GM12878 (cell line): ENCODE measurements around the gene SLC26A11. TPM values are rescaled to one million over a fixed set of nuclear protein-coding genes. Genes with fewer than 3 reads are reported as not detected.

Experiments used
- ATAC-seq: fragments of 200-7000 bp; cut with Tn5 transposase; 3 replicates; pipeline ENCODE4 v1.9.1; 2020; ENCODE audit warnings: mild to moderate bottlenecking, moderate library complexity
- BruUV-seq: library from RNA; stranded (reverse); fragments of 400-500 nt; replicated peaks from 2 replicates; lab custom pipeline; 2021; lab: Mats Ljungman, UMichigan
- CTCF ChIA-PET: fragments of 300-600 bp; sonication (Branson Sonifier 250); formaldehyde crosslinking; extraction: SDS; loops from one replicate; lab custom pipeline; 2021; ENCODE audit warnings: inconsistent platforms; lab: Yijun Ruan, JAX
- POLR2A ChIA-PET: fragments of 350-600 bp; formaldehyde crosslinking; extraction: SDS; loops from one replicate; lab custom pipeline; 2021; ENCODE audit warnings: inconsistent platforms; lab: Charles Lee
- RAD21 ChIA-PET: fragments of 300-600 bp; sonication (Branson Sonifier 250); formaldehyde crosslinking; loops from one replicate; lab custom pipeline; 2023; ENCODE audit warnings: antibody characterized with exemption; ENCODE audit not compliant: unreplicated experiment; lab: Charles Lee
- SMC1A ChIA-PET: fragments of 300-600 bp; sonication (Branson Sonifier 250); formaldehyde crosslinking; loops from one replicate; lab custom pipeline; 2023; ENCODE audit not compliant: unreplicated experiment, uncharacterized antibody; lab: Charles Lee
- DNase-seq: peaks from one replicate; pipeline ENCODE4 v3.0.0-alpha.2; 2011; ENCODE audit warnings: low read depth, low spot score
- FAIRE-seq: peaks from 3 replicates; lab custom pipeline; 2011; peaks lifted over from hg19 to GRCh38; lab: Jason Lieb, UNC
- H2AFZ ChIP-seq: 2 replicates; pipeline ENCODE4 v1.6.0; 2011; ENCODE audit warnings: low read depth, low read length, control low read depth; ENCODE audit not compliant: control insufficient read depth
- H3K27ac ChIP-seq: 2 replicates; pipeline ENCODE4 v1.5.1; 2011; ENCODE audit warnings: control low read depth; ENCODE audit not compliant: control insufficient read depth, insufficient read depth
- H3K27me3 ChIP-seq, 2 experiments: replicated peaks in 1 of 2; 2 replicates each; pipeline versions ENCODE4 v1.6.0 to v1.6.1; 2011; ENCODE audit warnings: low read length in 1 of 2; ENCODE audit not compliant: control insufficient read depth in 2 of 2, insufficient read depth in 2 of 2
- H3K36me3 ChIP-seq, 2 experiments: 2 replicates each; pipeline ENCODE4 v1.5.1; 2011; ENCODE audit warnings: low read length in 1 of 2; ENCODE audit not compliant: control insufficient read depth in 2 of 2, insufficient read depth in 2 of 2
- H3K4me1 ChIP-seq: 2 replicates; pipeline ENCODE4 v1.6.1; 2011; ENCODE audit warnings: mild to moderate bottlenecking, low read length, moderate library complexity, mixed read lengths; ENCODE audit not compliant: control insufficient read depth, insufficient read depth
- H3K4me2 ChIP-seq: 2 replicates; pipeline ENCODE4 v1.6.0; 2011; ENCODE audit warnings: control low read depth; ENCODE audit not compliant: control insufficient read depth, insufficient read depth
- H3K4me3 ChIP-seq: fragments of 200-600 bp; sonication (generic); 2 replicates; pipeline ENCODE4 v1.5.1; 2016
- H3K79me2 ChIP-seq: 2 replicates; pipeline ENCODE4 v1.6.0; 2011; ENCODE audit warnings: low read length; ENCODE audit not compliant: control insufficient read depth, insufficient read depth
- H3K9ac ChIP-seq: 2 replicates; pipeline ENCODE4 v1.8.0; 2011; ENCODE audit warnings: low read length, control low read depth, mixed read lengths; ENCODE audit not compliant: control insufficient read depth, insufficient read depth
- H3K9me3 ChIP-seq: replicated peaks from 3 replicates; pipeline ENCODE4 v1.5.1; 2011; ENCODE audit warnings: mild to moderate bottlenecking, low read length; ENCODE audit not compliant: control insufficient read depth, insufficient read depth
- H4K20me1 ChIP-seq: 2 replicates; pipeline ENCODE4 v1.6.0; 2011; ENCODE audit not compliant: control insufficient read depth, insufficient read depth
- DPF2 ChIP-seq: fragments of 450-650 bp; IDR thresholded peaks from 2 replicates; pipeline ENCODE4 v1.6.1; 2017; ENCODE audit warnings: mild to moderate bottlenecking
- GATAD2B ChIP-seq: fragments of 450-650 bp; conservative IDR thresholded peaks from 2 replicates; pipeline ENCODE4 v1.6.1; 2017; ENCODE audit warnings: low read depth, mild to moderate bottlenecking, moderate library complexity
- JUNB ChIP-seq: IDR thresholded peaks from 2 replicates; pipeline ENCODE4 v1.6.1; 2016; ENCODE audit warnings: antibody characterized with exemption, mild to moderate bottlenecking
- KLF5 ChIP-seq: fragments of 450-650 bp; IDR thresholded peaks from 2 replicates; pipeline ENCODE4 v1.6.1; 2014; ENCODE audit warnings: mild to moderate bottlenecking; ENCODE audit not compliant: partially characterized antibody
- LARP7 ChIP-seq: fragments of 450-650 bp; IDR thresholded peaks from 2 replicates; pipeline ENCODE4 v1.6.1; 2017; ENCODE audit warnings: mild to moderate bottlenecking
- MTA2 ChIP-seq: fragments of 450-650 bp; IDR thresholded peaks from 2 replicates; pipeline ENCODE4 v1.6.1; 2016; ENCODE audit warnings: low read depth, mild to moderate bottlenecking, moderate library complexity
- MXI1 ChIP-seq: fragments of 150-350 bp; IDR thresholded peaks from 2 replicates; pipeline ENCODE4 v1.6.1; 2011; ENCODE audit warnings: low read depth, mild to moderate bottlenecking, inconsistent platforms, low read length, improper control_type of control experiment
- MYC ChIP-seq: IDR thresholded peaks from 2 replicates; pipeline ENCODE4 v1.6.1; 2011; ENCODE audit warnings: mild to moderate bottlenecking, low read length, moderate library complexity, inconsistent platforms; ENCODE audit not compliant: insufficient read depth, insufficient replicate concordance, insufficient read length, severe bottlenecking
- NBN ChIP-seq: fragments of 450-650 bp; IDR thresholded peaks from 2 replicates; pipeline ENCODE4 v1.6.1; 2016
- NRF1 ChIP-seq: conservative IDR thresholded peaks from 2 replicates; pipeline ENCODE4 v1.6.1; 2011; ENCODE audit warnings: mild to moderate bottlenecking, low read depth, low read length, improper control_type of control experiment
- POLR2AphosphoS2 ChIP-seq: IDR thresholded peaks from 2 replicates; pipeline ENCODE4 v1.6.1; 2011; ENCODE audit warnings: low read depth, mild to moderate bottlenecking, low read length, improper control_type of control experiment, moderate library complexity
- RB1 ChIP-seq: fragments of 450-650 bp; formaldehyde crosslinking; IDR thresholded peaks from 2 replicates; pipeline ENCODE4 v1.6.1; 2017; ENCODE audit warnings: mild to moderate bottlenecking, borderline replicate concordance
- RELA ChIP-seq: fragments of 450-650 bp; IDR thresholded peaks from 2 replicates; pipeline ENCODE4 v1.8.0; 2014; ENCODE audit warnings: borderline replicate concordance; ENCODE audit not compliant: partially characterized antibody
- ZNF207 ChIP-seq: fragments of 450-650 bp; IDR thresholded peaks from 2 replicates; pipeline ENCODE4 v1.6.1; 2014; ENCODE audit warnings: antibody characterized with exemption, mild to moderate bottlenecking, borderline replicate concordance
- ZSCAN29 ChIP-seq: fragments of 450-650 bp; IDR thresholded peaks from 2 replicates; pipeline ENCODE4 v1.6.1; 2017; ENCODE audit warnings: mild to moderate bottlenecking, moderate library complexity
- WGBS: methylation state at CpG from one replicate; pipeline ENCODE4 v1.1.6; 2016; ENCODE audit warnings: low lambda C conversion rate; ENCODE audit not compliant: insufficient replicate concordance, insufficient coverage; ENCODE audit errors: missing lambda C conversion rate; 5-methylcytosine and 5-hydroxymethylcytosine counted together
- in situ Hi-C: fragments of 300-500 bp; cut with MboI; formaldehyde crosslinking; loops from 9 replicates; pipeline ENCODE4 v1.14.3; 2018; ENCODE audit warnings: mixed read lengths
- intact Hi-C: fragments of 100-400 bp; cut with micrococcal nuclease; formaldehyde crosslinking; loops from one replicate; pipeline ENCODE4 v1.14.2; 2022; ENCODE audit not compliant: unreplicated experiment
- polyA plus RNA-seq, 11 experiments: library from polyadenylated mRNA; depleted of rRNA in 4 of 11; unstranded in 6 of 11; stranded (reverse) in 5 of 11; fragments of >200 nt; fragmentation: Nextera tagmentation in 4 of 11; fragmentation: Illumina TruSeq in 1 of 11; extraction: Ambion mirVana in 4 of 11; extraction: Trizol in 1 of 11; gene quantifications; 1 replicate in 1 of 11; 2 replicates in 10 of 11; pipeline versions ENCODE4 v1.2.1 to v1.2.3, GENCODE V29; 2011 to 2016; ENCODE audit warnings: inconsistent platforms in 2 of 11, missing spikeins in 2 of 11, low read depth in 1 of 11
- total RNA-seq, 4 experiments: library from RNA; depleted of rRNA in 3 of 4; stranded (reverse); fragments of >200 nt in 3 of 4; fragmentation: Illumina TruSeq in 1 of 4; extraction: Trizol in 1 of 4; gene quantifications; 2 replicates each; pipeline versions ENCODE4 v1.2.1 to v1.2.3, GENCODE V29; 2013 to 2021
- TF ChIP-seq, protein P1 (sequence below): IDR thresholded peaks from 2 replicates; pipeline ENCODE4 v1.6.1; 2012; ENCODE audit warnings: mild to moderate bottlenecking, low read depth, low read length
- TF ChIP-seq, protein P2 (sequence below): IDR thresholded peaks from 2 replicates; pipeline ENCODE4 v1.6.1; 2012; ENCODE audit warnings: improper control_type of control experiment, low read depth, low read length; ENCODE audit not compliant: insufficient replicate concordance

SLC26A11 gene
- total and polyA plus RNA-seq, 10 of the 15 experiments (the other 5 are each of a cell fraction or from before 2014, with no cell fraction given): 0.05 to 4.1 (median 1.2) TPM; not detected in 1

DNA sequence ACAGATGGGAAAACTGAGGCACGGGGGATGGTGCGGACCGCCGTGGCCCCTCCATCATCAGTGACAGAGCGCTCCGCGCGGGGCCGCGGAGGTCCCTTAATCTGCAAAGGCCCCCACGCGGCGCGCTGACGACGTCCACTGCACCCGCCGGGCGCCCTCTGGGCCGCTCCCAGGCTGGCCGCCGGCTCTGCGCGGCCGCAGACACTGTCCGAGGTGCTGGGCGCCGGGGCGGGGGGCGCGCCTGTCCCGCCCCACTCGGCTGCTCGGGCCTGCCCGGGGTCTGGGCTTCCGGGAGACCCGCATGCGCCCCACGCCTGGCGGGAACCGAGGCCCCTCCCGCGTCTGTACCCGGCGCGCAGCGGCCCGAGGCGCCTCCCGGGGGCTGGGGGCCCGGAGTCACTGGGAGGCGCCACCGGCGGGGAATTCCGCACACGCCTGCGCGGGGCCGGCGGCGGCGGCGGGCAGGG is 39.9 kb downstream of the SLC26A11 start:
- H2AFZ ChIP-seq: peak overlapping the region; percentile 67
- no peaks in the 10 kb centered on the region for H3K9me3 ChIP-seq
- WGBS: under 1% methylated on average over 48 of the region's 63 CpGs
- RAD21 ChIA-PET: no interaction called here
- in situ Hi-C loops: no loop called here
- POLR2A ChIA-PET: no interaction called here
- intact Hi-C loops: no loop called here
- peak; percentile 38 for ATAC-seq
- DNase-seq: no peak
- peak overlapping the region; percentile 69 for H3K27ac ChIP-seq
- FAIRE-seq: no peak
- H3K27me3 ChIP-seq: no peaks in the 10 kb centered on the region
- peak overlapping the region; percentile 60; the same call in 1 of the 2 replicates for H3K9ac ChIP-seq
- H4K20me1 ChIP-seq: no peaks in the 10 kb centered on the region
- peaks cover 35% of the 10 kb centered on the region for H3K79me2 ChIP-seq
- BruUV-seq: no TSS peak
- CTCF ChIA-PET: no interaction called here
- peak overlapping the region; percentile 90 for H3K4me2 ChIP-seq
- H3K4me1 ChIP-seq: peaks cover 54% of the 10 kb centered on the region
- peak overlapping the region; percentile 53; the same call in 1 of the 2 replicates for H3K4me3 ChIP-seq
- SMC1A ChIA-PET: interaction anchor here (0.7 to 1.3 kb wide), 2 partner anchors 12 to 41 kb away, joined by 3 read pairs; no protein-coding TSS in a partner anchor
- H3K36me3 ChIP-seq: no peaks in the 10 kb centered on the region
- TF ChIP-seq MXI1: 0 out of 2 replicates have a peak, but pooled peaks have one; percentile 14
- TF ChIP-seq DPF2: peak; percentile 90
- no peak for TF ChIP-seq JUNB
- peak; percentile 98 for TF ChIP-seq GATAD2B
- peak; percentile 78 for TF ChIP-seq RELA
- TF ChIP-seq MTA2: no peak
- TF ChIP-seq MYC: no peak
- peak; percentile 71 for TF ChIP-seq KLF5
- no peak for TF ChIP-seq POLR2AphosphoS2
- TF ChIP-seq, protein P1, sequence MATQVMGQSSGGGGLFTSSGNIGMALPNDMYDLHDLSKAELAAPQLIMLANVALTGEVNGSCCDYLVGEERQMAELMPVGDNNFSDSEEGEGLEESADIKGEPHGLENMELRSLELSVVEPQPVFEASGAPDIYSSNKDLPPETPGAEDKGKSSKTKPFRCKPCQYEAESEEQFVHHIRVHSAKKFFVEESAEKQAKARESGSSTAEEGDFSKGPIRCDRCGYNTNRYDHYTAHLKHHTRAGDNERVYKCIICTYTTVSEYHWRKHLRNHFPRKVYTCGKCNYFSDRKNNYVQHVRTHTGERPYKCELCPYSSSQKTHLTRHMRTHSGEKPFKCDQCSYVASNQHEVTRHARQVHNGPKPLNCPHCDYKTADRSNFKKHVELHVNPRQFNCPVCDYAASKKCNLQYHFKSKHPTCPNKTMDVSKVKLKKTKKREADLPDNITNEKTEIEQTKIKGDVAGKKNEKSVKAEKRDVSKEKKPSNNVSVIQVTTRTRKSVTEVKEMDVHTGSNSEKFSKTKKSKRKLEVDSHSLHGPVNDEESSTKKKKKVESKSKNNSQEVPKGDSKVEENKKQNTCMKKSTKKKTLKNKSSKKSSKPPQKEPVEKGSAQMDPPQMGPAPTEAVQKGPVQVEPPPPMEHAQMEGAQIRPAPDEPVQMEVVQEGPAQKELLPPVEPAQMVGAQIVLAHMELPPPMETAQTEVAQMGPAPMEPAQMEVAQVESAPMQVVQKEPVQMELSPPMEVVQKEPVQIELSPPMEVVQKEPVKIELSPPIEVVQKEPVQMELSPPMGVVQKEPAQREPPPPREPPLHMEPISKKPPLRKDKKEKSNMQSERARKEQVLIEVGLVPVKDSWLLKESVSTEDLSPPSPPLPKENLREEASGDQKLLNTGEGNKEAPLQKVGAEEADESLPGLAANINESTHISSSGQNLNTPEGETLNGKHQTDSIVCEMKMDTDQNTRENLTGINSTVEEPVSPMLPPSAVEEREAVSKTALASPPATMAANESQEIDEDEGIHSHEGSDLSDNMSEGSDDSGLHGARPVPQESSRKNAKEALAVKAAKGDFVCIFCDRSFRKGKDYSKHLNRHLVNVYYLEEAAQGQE: peak; percentile 85
- no peak for TF ChIP-seq NBN
- TF ChIP-seq, protein P2, sequence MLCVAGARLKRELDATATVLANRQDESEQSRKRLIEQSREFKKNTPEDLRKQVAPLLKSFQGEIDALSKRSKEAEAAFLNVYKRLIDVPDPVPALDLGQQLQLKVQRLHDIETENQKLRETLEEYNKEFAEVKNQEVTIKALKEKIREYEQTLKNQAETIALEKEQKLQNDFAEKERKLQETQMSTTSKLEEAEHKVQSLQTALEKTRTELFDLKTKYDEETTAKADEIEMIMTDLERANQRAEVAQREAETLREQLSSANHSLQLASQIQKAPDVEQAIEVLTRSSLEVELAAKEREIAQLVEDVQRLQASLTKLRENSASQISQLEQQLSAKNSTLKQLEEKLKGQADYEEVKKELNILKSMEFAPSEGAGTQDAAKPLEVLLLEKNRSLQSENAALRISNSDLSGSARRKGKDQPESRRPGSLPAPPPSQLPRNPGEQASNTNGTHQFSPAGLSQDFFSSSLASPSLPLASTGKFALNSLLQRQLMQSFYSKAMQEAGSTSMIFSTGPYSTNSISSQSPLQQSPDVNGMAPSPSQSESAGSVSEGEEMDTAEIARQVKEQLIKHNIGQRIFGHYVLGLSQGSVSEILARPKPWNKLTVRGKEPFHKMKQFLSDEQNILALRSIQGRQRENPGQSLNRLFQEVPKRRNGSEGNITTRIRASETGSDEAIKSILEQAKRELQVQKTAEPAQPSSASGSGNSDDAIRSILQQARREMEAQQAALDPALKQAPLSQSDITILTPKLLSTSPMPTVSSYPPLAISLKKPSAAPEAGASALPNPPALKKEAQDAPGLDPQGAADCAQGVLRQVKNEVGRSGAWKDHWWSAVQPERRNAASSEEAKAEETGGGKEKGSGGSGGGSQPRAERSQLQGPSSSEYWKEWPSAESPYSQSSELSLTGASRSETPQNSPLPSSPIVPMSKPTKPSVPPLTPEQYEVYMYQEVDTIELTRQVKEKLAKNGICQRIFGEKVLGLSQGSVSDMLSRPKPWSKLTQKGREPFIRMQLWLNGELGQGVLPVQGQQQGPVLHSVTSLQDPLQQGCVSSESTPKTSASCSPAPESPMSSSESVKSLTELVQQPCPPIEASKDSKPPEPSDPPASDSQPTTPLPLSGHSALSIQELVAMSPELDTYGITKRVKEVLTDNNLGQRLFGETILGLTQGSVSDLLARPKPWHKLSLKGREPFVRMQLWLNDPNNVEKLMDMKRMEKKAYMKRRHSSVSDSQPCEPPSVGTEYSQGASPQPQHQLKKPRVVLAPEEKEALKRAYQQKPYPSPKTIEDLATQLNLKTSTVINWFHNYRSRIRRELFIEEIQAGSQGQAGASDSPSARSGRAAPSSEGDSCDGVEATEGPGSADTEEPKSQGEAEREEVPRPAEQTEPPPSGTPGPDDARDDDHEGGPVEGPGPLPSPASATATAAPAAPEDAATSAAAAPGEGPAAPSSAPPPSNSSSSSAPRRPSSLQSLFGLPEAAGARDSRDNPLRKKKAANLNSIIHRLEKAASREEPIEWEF: no peak
- peak; percentile 76; the same call in 1 of the 2 replicates for TF ChIP-seq RB1
- TF ChIP-seq NRF1: peak; percentile 21; the same call in 1 of the 2 replicates
- peak; percentile 71; the same call in 1 of the 2 replicates for TF ChIP-seq ZNF207
- TF ChIP-seq LARP7: peak; percentile 92
- TF ChIP-seq ZSCAN29: 0 out of 2 replicates have a peak, but pooled peaks have one; percentile 42
